GM13977 (cell line): ENCODE measurements around the gene ZCCHC24.

Experiments
- DNase-seq: peaks from one replicate; pipeline ENCODE4 v3.0.0; 2012; ENCODE audit warnings: low spot score
- CTCF ChIP-seq: IDR thresholded peaks from 2 replicates; pipeline ENCODE4 v1.5.1; 2012; ENCODE audit warnings: mild to moderate bottlenecking, control low read depth; ENCODE audit not compliant: insufficient read depth; ENCODE audit errors: extremely low read depth, missing control alignments
- in situ Hi-C: fragments of 300-500 bp; cut with MboI; formaldehyde crosslinking; loops from one replicate; pipeline ENCODE4 v1.12.0; 2022; ENCODE audit warnings: low sequenced_read_pairs, low pct_unique_long_range_greater_than_20kb, mixed read lengths, inconsistent platforms; ENCODE audit not compliant: unreplicated experiment

ZCCHC24 gene

DNA sequence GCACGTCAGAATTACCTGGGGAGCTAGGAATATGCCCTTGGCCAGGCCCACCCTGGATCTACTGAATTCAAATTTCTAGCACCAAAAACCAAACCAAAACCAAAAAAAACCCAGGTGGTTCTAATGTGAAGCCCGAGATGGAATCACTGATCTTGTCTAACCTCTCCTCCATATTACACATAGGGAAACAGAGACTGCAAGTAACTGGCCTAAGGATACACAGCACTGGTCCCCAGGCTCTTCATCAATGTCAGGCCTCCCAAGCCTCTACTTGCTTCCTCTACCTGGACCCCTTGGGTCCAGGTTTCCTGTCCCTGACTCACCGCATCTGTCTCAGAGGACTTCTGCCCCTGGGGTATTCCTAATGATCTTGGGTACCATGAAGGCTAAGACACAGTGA lies 30.7 kb downstream of the ZCCHC24 start:
- TF ChIP-seq CTCF, result no peak
- DNase-seq, result no peak
- in situ Hi-C loops, result no loop called here

GRCh38 chr10:79413196-79413595 lies 32.2 kb downstream of the ZCCHC24 start:
- in situ Hi-C loops, result no loop called here
- no peak for DNase-seq
- no peak for TF ChIP-seq CTCF

DNA sequence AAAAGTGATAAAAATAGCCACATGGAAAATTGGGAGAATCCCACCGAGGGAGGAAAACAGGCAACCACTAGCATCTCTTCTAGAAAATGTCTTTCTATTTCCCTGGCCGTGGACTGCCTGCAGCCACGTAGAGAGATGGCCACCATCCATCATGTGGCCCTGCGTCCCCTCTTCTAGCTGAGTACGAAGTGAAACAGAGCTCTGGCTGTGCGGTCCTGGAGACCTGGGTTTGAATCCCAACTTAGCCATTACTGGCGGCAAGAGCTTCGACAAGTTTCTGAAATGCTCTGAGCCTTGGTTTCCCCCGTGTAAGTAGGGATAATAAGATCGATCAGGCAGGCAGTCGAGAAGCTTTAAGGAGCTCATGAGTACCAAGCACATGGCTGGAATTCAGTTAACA lies 32.9 kb downstream of the ZCCHC24 start:
- TF ChIP-seq CTCF, result no peak
- in situ Hi-C loops, result no loop called here
- no peak for DNase-seq

- no peak for TF ChIP-seq CTCF
- no peak for DNase-seq
- in situ Hi-C loops, result no loop called here
These were observed 33.6 kb downstream of the ZCCHC24 start for GRCh38 chr10:79411546-79412495.

- DNase-seq, result no peak
- in situ Hi-C loops, result no loop called here
- TF ChIP-seq CTCF, result no peak
These were observed 34.9 kb downstream of the ZCCHC24 start for GRCh38 chr10:79410315-79411094.

DNA sequence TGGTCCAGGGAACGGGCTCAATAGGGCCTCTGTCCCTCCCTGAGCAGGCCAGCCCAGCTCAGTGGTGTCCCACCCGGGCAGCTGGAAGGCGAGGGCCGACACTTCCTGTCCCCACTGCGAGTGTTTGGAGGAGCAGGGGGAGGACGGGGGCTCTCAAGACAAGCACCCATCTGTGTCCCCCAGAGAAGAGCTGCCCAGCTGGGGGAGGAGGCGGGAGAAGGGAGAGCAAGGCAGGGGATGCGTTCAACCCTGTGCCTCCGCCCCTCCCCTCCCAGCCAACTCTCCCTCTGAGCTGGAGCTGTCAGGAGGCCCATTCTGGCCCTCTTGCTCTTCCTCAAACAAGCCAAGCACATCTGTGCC lies 35.7 kb downstream of the ZCCHC24 start:
- DNase-seq, result no peak
- in situ Hi-C loops, result no loop called here
- TF ChIP-seq CTCF, result no peak
